IgD-negative memory B cell (primary cell): ENCODE measurements around the gene ERBIN. TPM values are rescaled to one million over a fixed set of nuclear protein-coding genes. Genes with fewer than 3 reads are reported as not detected.
"Not testable (repeated sequence)": the region's sequence is repeated elsewhere in the genome, so short reads cannot be mapped to it uniquely, and the experiment has no call there.

Experiments used
- H3K27ac Mint-ChIP-seq, 3 donors: one replicate each; pipeline ENCODE4 v1.8.0; 2020 to 2022; ENCODE audit warnings: mild to moderate bottlenecking in 3 of 3, mixed read lengths in 3 of 3, moderate library complexity in 1 of 3
- H3K27me3 Mint-ChIP-seq: one replicate; pipeline ENCODE4 v1.8.0; 2021; ENCODE audit warnings: mixed read lengths
- H3K36me3 Mint-ChIP-seq: one replicate; pipeline ENCODE4 v1.8.0; 2020; ENCODE audit warnings: mild to moderate bottlenecking, mixed read lengths
- H3K4me1 Mint-ChIP-seq, 3 donors: one replicate each; pipeline ENCODE4 v1.8.0; 2020 to 2022; ENCODE audit warnings: mixed read lengths in 3 of 3, mild to moderate bottlenecking in 1 of 3
- H3K4me3 Mint-ChIP-seq, 4 donors: one replicate each; pipeline ENCODE4 v1.8.0; 2020 to 2022; ENCODE audit warnings: mild to moderate bottlenecking in 4 of 4, mixed read lengths in 4 of 4, moderate library complexity in 3 of 4
- H3K9me3 Mint-ChIP-seq, 3 donors: one replicate each; pipeline ENCODE4 v1.8.0; 2020 to 2021; ENCODE audit warnings: mixed read lengths in 3 of 3, mild to moderate bottlenecking in 1 of 3
- polyA plus RNA-seq: library from polyadenylated mRNA; unstranded; fragments of 300-500 nt; fragmentation: Illumina TruSeq; gene quantifications from one replicate; pipeline ENCODE4 v1.2.3, GENCODE V29; 2021

ERBIN gene
- polyA plus RNA-seq, 1 donor from 2014 or later: 44.6 TPM

- no peaks in the 10 kb centered on the region for H3K27me3 Mint-ChIP-seq
- no peak overlapping the region for H3K27ac Mint-ChIP-seq
Measured at GRCh38 chr5:66039701-66040100, 113.3 kb downstream of the ERBIN start.

GRCh38 chr5:66041627-66042026 lies 115.3 kb downstream of the ERBIN start:
- Mint-ChIP-seq H3K27ac (peak overlapping the region in 1 of 3 donors; percentile 36), H3K4me3 (no peak overlapping the region), H3K36me3 (no peaks in the 10 kb centered on the region), H3K27me3 (no peaks in the 10 kb centered on the region), H3K9me3 (no peaks in the 10 kb centered on the region), H3K4me1 (peaks cover 0 to 6% (median 0%) of the 10 kb centered on the region in 3 donors)

More at GRCh38 chr5:66039701-66040100, 113.3 kb downstream of the ERBIN start:
- Mint-ChIP-seq H3K4me1 (peaks cover under 1 to 6% (median 3%) of the 10 kb centered on the region in 3 donors), H3K9me3 (no peaks in the 10 kb centered on the region), H3K4me3 (no peak overlapping the region), H3K36me3 (peaks cover 3% of the 10 kb centered on the region)

GRCh38 chr5:66057239-66057638 lies 130.9 kb downstream of the ERBIN start:
- no peak overlapping the region for H3K27ac Mint-ChIP-seq
- no peaks in the 10 kb centered on the region for H3K27me3 Mint-ChIP-seq
- peaks cover 0 to 2% (median 0%) of the 10 kb centered on the region in 3 donors for H3K9me3 Mint-ChIP-seq
- peaks cover 15% of the 10 kb centered on the region for H3K36me3 Mint-ChIP-seq
- H3K4me3 Mint-ChIP-seq: no peak overlapping the region
- H3K4me1 Mint-ChIP-seq: peaks cover 0 to 8% (median 5%) of the 10 kb centered on the region in 3 donors

GRCh38 chr5:66061320-66061719 lies 134.9 kb downstream of the ERBIN start:
- Mint-ChIP-seq H3K36me3 (peaks cover 10% of the 10 kb centered on the region), H3K4me1 (peaks cover 0 to 12% (median 8%) of the 10 kb centered on the region in 3 donors)
- not testable (repeated sequence) for H3K9me3 Mint-ChIP-seq, H3K27me3 Mint-ChIP-seq, H3K4me3 Mint-ChIP-seq, H3K27ac Mint-ChIP-seq

- not testable (repeated sequence) for H3K4me3 Mint-ChIP-seq, H3K27me3 Mint-ChIP-seq, H3K9me3 Mint-ChIP-seq, H3K36me3 Mint-ChIP-seq, H3K27ac Mint-ChIP-seq
- H3K4me1 Mint-ChIP-seq: peaks cover 0 to 11% (median 8%) of the 10 kb centered on the region in 3 donors
Measured at GRCh38 chr5:66063061-66063460, 136.7 kb downstream of the ERBIN start.

- H3K4me3 Mint-ChIP-seq: no peak overlapping the region
- no peaks in the 10 kb centered on the region for H3K9me3 Mint-ChIP-seq
- peaks cover under 1 to 5% (median 2%) of the 10 kb centered on the region in 3 donors for H3K4me1 Mint-ChIP-seq
- H3K36me3 Mint-ChIP-seq: peaks cover 6% of the 10 kb centered on the region
- H3K27me3 Mint-ChIP-seq: no peaks in the 10 kb centered on the region
- H3K27ac Mint-ChIP-seq: no peak overlapping the region
Measured at GRCh38 chr5:66066826-66067225, 140.5 kb downstream of the ERBIN start.

- Mint-ChIP-seq H3K4me3 (no peak overlapping the region), H3K27ac (peak overlapping the region in 2 of 3 donors; percentile 18 to 53), H3K27me3 (no peaks in the 10 kb centered on the region), H3K4me1 (peaks cover 0 to 4% (median 0%) of the 10 kb centered on the region in 3 donors), H3K36me3 (peaks cover 9% of the 10 kb centered on the region), H3K9me3 (no peaks in the 10 kb centered on the region)
Measured at GRCh38 chr5:66072031-66072430, 145.7 kb downstream of the ERBIN start.

GRCh38 chr5:66074901-66075300 lies 148.5 kb downstream of the ERBIN start:
- Mint-ChIP-seq H3K4me3 (no peak overlapping the region), H3K4me1 (peaks cover 0 to 4% (median 0%) of the 10 kb centered on the region in 3 donors), H3K27me3 (no peaks in the 10 kb centered on the region), H3K9me3 (no peaks in the 10 kb centered on the region), H3K27ac (no peak overlapping the region), H3K36me3 (peaks cover 10% of the 10 kb centered on the region)

GRCh38 chr5:66080664-66081063 lies 154.3 kb downstream of the ERBIN start:
- Mint-ChIP-seq H3K9me3 (no peaks in the 10 kb centered on the region), H3K27ac (no peak overlapping the region), H3K27me3 (no peaks in the 10 kb centered on the region), H3K4me1 (no peaks in the 10 kb centered on the region), H3K36me3 (peaks cover 6% of the 10 kb centered on the region), H3K4me3 (no peak overlapping the region)

GRCh38 chr5:66089384-66089783 lies 163.0 kb downstream of the ERBIN start:
- Mint-ChIP-seq H3K4me1 (no peaks in the 10 kb centered on the region), H3K27ac (no peak overlapping the region), H3K27me3 (no peaks in the 10 kb centered on the region), H3K4me3 (peak overlapping the region in 1 of 4 donors; percentile 63), H3K9me3 (peaks cover 0 to 12% (median 10%) of the 10 kb centered on the region in 3 donors), H3K36me3 (peaks cover 25% of the 10 kb centered on the region)

- peaks cover under 1% of the 10 kb centered on the region for H3K27me3 Mint-ChIP-seq
- H3K4me3 Mint-ChIP-seq: no peak overlapping the region
- H3K9me3 Mint-ChIP-seq: peaks cover 13 to 36% (median 30%) of the 10 kb centered on the region in 3 donors
- no peaks in the 10 kb centered on the region for H3K4me1 Mint-ChIP-seq
- H3K36me3 Mint-ChIP-seq: peaks cover 1% of the 10 kb centered on the region
- no peak overlapping the region for H3K27ac Mint-ChIP-seq
Measured at GRCh38 chr5:66100851-66101250, 174.5 kb downstream of the ERBIN start.

- no peaks in the 10 kb centered on the region for H3K36me3 Mint-ChIP-seq
- no peak overlapping the region for H3K27ac Mint-ChIP-seq
- no peak overlapping the region for H3K4me3 Mint-ChIP-seq
- H3K27me3 Mint-ChIP-seq: no peaks in the 10 kb centered on the region
- peaks cover 16 to 34% (median 19%) of the 10 kb centered on the region in 3 donors for H3K9me3 Mint-ChIP-seq
- H3K4me1 Mint-ChIP-seq: peaks cover 0 to 2% (median 0%) of the 10 kb centered on the region in 3 donors
Measured at GRCh38 chr5:66113160-66113559, 186.8 kb downstream of the ERBIN start.

- Mint-ChIP-seq H3K9me3 (peaks cover 4 to 16% (median 10%) of the 10 kb centered on the region in 3 donors), H3K36me3 (peaks cover 2% of the 10 kb centered on the region), H3K4me1 (peaks cover 0 to 2% (median 0%) of the 10 kb centered on the region in 3 donors), H3K27ac (no peak overlapping the region), H3K27me3 (no peaks in the 10 kb centered on the region), H3K4me3 (no peak overlapping the region)
Measured at GRCh38 chr5:66118304-66118703, 191.9 kb downstream of the ERBIN start.

GRCh38 chr5:66122379-66123034 lies 196.1 kb downstream of the ERBIN start:
- Mint-ChIP-seq H3K4me3 (no peak overlapping the region), H3K27me3 (no peaks in the 10 kb centered on the region), H3K27ac (no peak overlapping the region), H3K9me3 (peaks cover 0 to 2% (median 0%) of the 10 kb centered on the region in 3 donors), H3K4me1 (no peaks in the 10 kb centered on the region), H3K36me3 (peaks cover 2% of the 10 kb centered on the region)

GRCh38 chr5:66129144-66129543 lies 202.8 kb downstream of the ERBIN start:
- Mint-ChIP-seq H3K4me3 (no peak overlapping the region), H3K4me1 (no peaks in the 10 kb centered on the region), H3K9me3 (peaks cover 0 to 8% (median 4%) of the 10 kb centered on the region in 3 donors), H3K36me3 (peaks cover 3% of the 10 kb centered on the region), H3K27ac (no peak overlapping the region), H3K27me3 (no peaks in the 10 kb centered on the region)

GRCh38 chr5:66130493-66130892 lies 204.1 kb downstream of the ERBIN start:
- Mint-ChIP-seq H3K9me3 (peaks cover 0 to 8% (median 4%) of the 10 kb centered on the region in 3 donors), H3K27me3 (no peaks in the 10 kb centered on the region), H3K36me3 (peaks cover 3% of the 10 kb centered on the region), H3K4me1 (no peaks in the 10 kb centered on the region), H3K4me3 (no peak overlapping the region), H3K27ac (no peak overlapping the region)
